ENCODE measurements around the gene TNFAIP8.

DNA sequence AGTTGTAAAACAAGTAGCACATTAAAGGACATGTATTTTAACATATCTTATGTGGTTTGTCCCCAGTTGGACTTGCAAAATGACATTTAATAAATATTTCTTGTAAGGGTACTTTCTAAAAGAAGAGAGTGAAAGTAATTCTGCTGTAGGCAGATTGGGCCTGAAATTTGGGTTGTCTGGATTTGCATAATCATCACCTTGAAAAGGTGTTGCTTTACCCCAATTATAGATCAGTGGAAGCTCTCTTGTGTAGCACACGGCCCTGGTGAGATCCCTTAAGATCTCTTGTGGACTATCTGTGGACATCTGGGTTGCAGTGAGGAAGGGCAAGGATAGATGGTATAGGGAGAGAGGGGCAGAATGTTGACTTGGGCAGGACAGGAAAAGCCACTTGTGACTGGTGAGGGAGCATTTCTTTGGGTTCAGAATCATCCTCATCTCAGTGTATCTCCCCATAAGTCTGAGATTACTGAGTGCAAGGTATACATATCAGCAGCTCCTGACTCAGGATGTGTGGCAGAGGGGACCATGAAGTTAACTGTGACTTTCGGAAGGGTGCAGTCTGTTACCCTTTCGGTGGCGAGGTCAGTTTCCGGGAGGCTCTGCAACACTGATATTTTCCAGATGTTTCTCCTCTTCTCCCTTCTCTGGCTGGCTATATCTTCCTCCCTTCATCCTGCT, 2.0 kb upstream of the TNFAIP8 start:
- TF ChIP-seq, protein P1, sequence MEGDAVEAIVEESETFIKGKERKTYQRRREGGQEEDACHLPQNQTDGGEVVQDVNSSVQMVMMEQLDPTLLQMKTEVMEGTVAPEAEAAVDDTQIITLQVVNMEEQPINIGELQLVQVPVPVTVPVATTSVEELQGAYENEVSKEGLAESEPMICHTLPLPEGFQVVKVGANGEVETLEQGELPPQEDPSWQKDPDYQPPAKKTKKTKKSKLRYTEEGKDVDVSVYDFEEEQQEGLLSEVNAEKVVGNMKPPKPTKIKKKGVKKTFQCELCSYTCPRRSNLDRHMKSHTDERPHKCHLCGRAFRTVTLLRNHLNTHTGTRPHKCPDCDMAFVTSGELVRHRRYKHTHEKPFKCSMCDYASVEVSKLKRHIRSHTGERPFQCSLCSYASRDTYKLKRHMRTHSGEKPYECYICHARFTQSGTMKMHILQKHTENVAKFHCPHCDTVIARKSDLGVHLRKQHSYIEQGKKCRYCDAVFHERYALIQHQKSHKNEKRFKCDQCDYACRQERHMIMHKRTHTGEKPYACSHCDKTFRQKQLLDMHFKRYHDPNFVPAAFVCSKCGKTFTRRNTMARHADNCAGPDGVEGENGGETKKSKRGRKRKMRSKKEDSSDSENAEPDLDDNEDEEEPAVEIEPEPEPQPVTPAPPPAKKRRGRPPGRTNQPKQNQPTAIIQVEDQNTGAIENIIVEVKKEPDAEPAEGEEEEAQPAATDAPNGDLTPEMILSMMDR (IDR thresholded peaks at IDR 0.05; ENCODE audit: insufficient read depth, low read depth, low read length) = no peak
- TF ChIP-seq EZH2 (IDR thresholded peaks at IDR 0.05; ENCODE audit: insufficient read depth, low read length) = no peak
